ENCODE results near the gene GRM4. TPM values are rescaled to one million over a fixed set of nuclear protein-coding genes. Genes with fewer than 3 reads are reported as not detected.
A peak's percentile ranks its signal among the peaks of the same experiment; 100 is the strongest.
"Not testable (repeated sequence)": the region's sequence is repeated elsewhere in the genome, so short reads cannot be mapped to it uniquely, and the experiment has no call there.

The GRM4 gene
- total RNA-seq, 8 experiments from 2014 or later: 0.56 to 4.3 (median 1.0) TPM

DNA sequence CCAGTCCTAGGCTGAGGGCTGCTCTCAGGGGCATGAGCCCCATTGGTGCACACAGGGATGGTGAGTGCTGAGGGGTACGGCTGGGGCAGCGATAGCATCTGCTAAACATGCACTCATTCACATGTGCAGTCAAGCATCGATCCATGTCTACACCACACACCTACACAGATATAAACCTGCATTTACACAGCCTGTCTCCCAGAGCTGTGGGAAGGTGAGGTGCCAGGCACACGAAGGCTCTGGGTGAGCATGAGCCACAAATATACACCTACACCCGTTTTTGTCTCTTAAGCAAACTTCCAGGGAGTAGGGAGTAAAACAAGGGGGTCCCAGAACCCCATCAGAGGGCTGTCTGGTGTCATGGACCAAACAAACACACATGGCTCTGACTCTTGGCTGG, 99.3 kb downstream of the GRM4 start:
- no peak overlapping the region for H3K4me3 ChIP-seq
- ATAC-seq (replicated peaks in 6 of 8): no peak
- in situ Hi-C loops (cut with MboI; ENCODE audit: low pct_unique_long_range_greater_than_20kb in 2 of 9, low sequenced_read_pairs in 9 of 9, unreplicated experiment in 9 of 9): no loop called here
- WGBS, 10 experiments: 60 to 100% methylated on average over 1 of the region's 5 CpGs; no CpG with 5 or more reads in 8 of the 10 experiments
- no peak overlapping the region for H3K27ac ChIP-seq
- peaks cover 31 to 42% of the 10 kb centered on the region in 2 donors for H3K4me1 ChIP-seq (replicated peaks in 1 of 2)

- H3K4me1 ChIP-seq (replicated peaks in 1 of 2): peaks cover 31 to 42% of the 10 kb centered on the region in 2 donors
- H3K27ac ChIP-seq: no peak overlapping the region
- 0 to 48% (median 0%) methylated on average over 1 to 6 of the region's 8 CpGs; no CpG with 5 or more reads in 6 of the 10 experiments for WGBS, 10 experiments
- in situ Hi-C loops (cut with MboI; ENCODE audit: low pct_unique_long_range_greater_than_20kb in 2 of 9, low sequenced_read_pairs in 9 of 9, unreplicated experiment in 9 of 9): no loop called here
- peak in 5 of 8 experiments; percentile 16 to 65 (median 22) for ATAC-seq (replicated peaks in 6 of 8)
- no peak overlapping the region for H3K4me3 ChIP-seq
Observed at GRCh38 chr6:34045771-34046170, 100.1 kb downstream of the GRM4 start.

GRCh38 chr6:34044945-34045595, 100.8 kb downstream of the GRM4 start:
- peaks cover 31 to 44% of the 10 kb centered on the region in 2 donors for H3K4me1 ChIP-seq (replicated peaks in 1 of 2)
- ATAC-seq (replicated peaks in 6 of 8): no peak
- in situ Hi-C loops (cut with MboI; ENCODE audit: low pct_unique_long_range_greater_than_20kb in 2 of 9, low sequenced_read_pairs in 9 of 9, unreplicated experiment in 9 of 9): no loop called here
- no peak overlapping the region for H3K4me3 ChIP-seq
- 0 to 93% (median 80%) methylated on average over 1 to 3 of the region's 13 CpGs; no CpG with 5 or more reads in 4 of the 10 experiments for WGBS, 10 experiments
- no peak overlapping the region for H3K27ac ChIP-seq

DNA sequence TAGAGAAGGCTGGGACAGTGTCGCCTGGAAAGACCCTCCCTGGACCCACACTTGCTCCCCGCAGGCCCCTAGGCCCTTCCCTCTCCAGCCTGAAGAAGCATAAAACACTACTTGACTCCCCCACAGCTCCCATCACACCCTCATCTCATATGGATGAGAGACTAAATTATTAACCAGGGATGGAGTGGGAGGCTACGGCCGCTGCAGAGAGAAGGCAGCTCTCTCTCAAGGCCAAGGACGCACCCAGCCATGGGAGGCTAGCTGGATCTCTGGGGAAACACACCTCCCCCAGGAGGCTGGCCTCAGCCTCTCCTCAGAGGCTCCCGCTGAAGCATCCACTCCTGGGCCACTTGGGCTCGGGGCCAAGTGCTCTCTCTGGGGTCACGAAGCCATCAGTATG, 102.5 kb downstream of the GRM4 start:
- Histone ChIP-seq H3K4me1 (replicated peaks in 1 of 2) (peaks cover 31 to 38% of the 10 kb centered on the region in 2 donors), H3K27ac (no peak overlapping the region), H3K4me3 (no peak overlapping the region)
- in situ Hi-C loops (cut with MboI; ENCODE audit: low pct_unique_long_range_greater_than_20kb in 2 of 9, low sequenced_read_pairs in 9 of 9, unreplicated experiment in 9 of 9): no loop called here
- 67 to 100% (median 86%) methylated on average over 1 to 4 of the region's 8 CpGs; no CpG with 5 or more reads in 6 of the 10 experiments for WGBS, 10 experiments
- ATAC-seq (replicated peaks in 6 of 8): no peak

DNA sequence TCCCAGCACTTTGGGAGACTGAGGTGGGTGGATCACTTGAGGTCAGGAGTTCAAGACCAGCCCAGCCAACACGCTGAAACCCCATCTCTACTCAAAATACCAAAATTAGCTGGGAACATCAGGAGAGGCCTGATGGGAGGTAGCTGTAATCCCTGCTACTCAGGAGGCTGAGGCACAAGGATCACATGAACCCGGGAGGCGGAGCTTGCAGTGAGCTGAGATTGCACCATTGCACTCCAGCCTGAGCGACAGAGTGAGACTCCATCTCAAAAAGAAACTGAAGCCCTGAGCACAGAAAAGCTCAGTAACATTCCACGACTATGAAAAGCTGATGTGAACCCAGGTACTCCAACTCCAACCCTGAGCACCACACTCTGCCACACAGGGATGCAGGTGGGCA, 103.9 kb downstream of the GRM4 start:
- in situ Hi-C loops (cut with MboI; ENCODE audit: low pct_unique_long_range_greater_than_20kb in 2 of 9, low sequenced_read_pairs in 9 of 9, unreplicated experiment in 9 of 9): not testable (repeated sequence)

DNA sequence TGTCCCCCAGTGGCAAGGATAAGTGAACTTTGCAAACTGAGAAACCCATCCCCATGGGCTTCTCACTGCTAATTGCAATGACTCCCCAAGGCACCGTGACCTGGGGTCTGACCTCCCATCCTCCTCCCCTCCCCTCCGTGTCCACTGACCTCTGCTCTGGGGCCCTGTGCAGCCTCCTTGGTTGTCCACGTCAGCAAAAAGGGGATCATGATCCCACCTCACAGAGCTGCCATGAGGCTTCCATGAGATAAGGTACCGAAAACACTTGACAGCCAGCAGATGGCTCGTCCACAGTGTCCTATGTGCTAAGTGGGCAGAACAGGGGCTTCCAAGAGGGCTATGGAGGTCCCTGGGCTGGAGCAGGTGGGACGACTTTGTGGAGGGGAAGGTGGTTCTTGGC, 104.5 kb downstream of the GRM4 start:
- no peak overlapping the region for H3K27ac ChIP-seq
- no peak for ATAC-seq (replicated peaks in 6 of 8)
- in situ Hi-C loops (cut with MboI; ENCODE audit: low pct_unique_long_range_greater_than_20kb in 2 of 9, low sequenced_read_pairs in 9 of 9, unreplicated experiment in 9 of 9): no loop called here
- 0 to 100% (median 80%) methylated on average over 1 to 4 of the region's 6 CpGs; no CpG with 5 or more reads in 3 of the 10 experiments for WGBS, 10 experiments
- H3K4me3 ChIP-seq: no peak overlapping the region
- H3K4me1 ChIP-seq (replicated peaks in 1 of 2): peaks cover 30 to 38% of the 10 kb centered on the region in 2 donors

More for the DNA sequence above, 103.9 kb downstream of the GRM4 start:
- not testable (repeated sequence) for H3K27ac ChIP-seq; ATAC-seq (replicated peaks in 6 of 8); H3K4me3 ChIP-seq
- peaks cover 31 to 38% of the 10 kb centered on the region in 2 donors for H3K4me1 ChIP-seq (replicated peaks in 1 of 2)
- 44 to 90% (median 78%) methylated on average over 1 to 4 of the region's 5 CpGs; no CpG with 5 or more reads in 4 of the 10 experiments for WGBS, 10 experiments

DNA sequence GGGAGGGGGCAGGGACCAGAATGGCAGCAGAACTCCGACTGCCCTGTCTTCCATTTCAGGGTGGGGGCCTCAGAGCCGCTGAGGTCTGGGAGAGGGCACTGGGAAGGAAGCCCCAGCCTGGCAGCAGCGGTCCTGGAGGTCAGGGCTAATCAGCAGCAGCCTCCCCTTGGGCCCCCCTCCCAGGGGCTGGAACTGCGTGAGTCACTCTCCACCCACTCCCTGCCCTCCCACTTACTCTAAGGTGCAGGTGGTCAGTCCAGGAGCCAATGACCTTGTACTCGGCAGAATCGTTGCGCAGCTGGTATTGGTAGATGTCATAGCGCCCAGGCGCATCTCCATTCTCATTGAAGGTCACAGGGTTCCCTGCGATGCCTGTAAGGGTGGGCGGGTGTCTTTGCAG, 105.9 kb downstream of the GRM4 start:
- in situ Hi-C loops (cut with MboI; ENCODE audit: low pct_unique_long_range_greater_than_20kb in 2 of 9, low sequenced_read_pairs in 9 of 9, unreplicated experiment in 9 of 9): no loop called here
- ATAC-seq (replicated peaks in 6 of 8): peak in 5 of 8 experiments; percentile 72 to 79 (median 75)
- Histone ChIP-seq H3K27ac (no peak overlapping the region), H3K4me1 (replicated peaks in 1 of 2) (peaks cover 17 to 25% of the 10 kb centered on the region in 2 donors), H3K4me3 (no peak overlapping the region)
- 100% methylated on average over 1 of the region's 11 CpGs; no CpG with 5 or more reads in 9 of the 10 experiments for WGBS, 10 experiments

GRCh38 chr6:34037151-34037550, 108.7 kb downstream of the GRM4 start:
- in situ Hi-C loops (cut with MboI; ENCODE audit: low pct_unique_long_range_greater_than_20kb in 2 of 9, low sequenced_read_pairs in 9 of 9, unreplicated experiment in 9 of 9): no loop called here
- H3K4me3 ChIP-seq: no peak overlapping the region
- WGBS, 10 experiments: 0 to 60% (median 51%) methylated on average over 1 to 3 of the region's 3 CpGs; no CpG with 5 or more reads in 5 of the 10 experiments
- no peak overlapping the region for H3K27ac ChIP-seq
- no peak for ATAC-seq (replicated peaks in 6 of 8)
- peaks cover 5 to 20% of the 10 kb centered on the region in 2 donors for H3K4me1 ChIP-seq (replicated peaks in 1 of 2)

GRCh38 chr6:34036357-34037069, 109.4 kb downstream of the GRM4 start:
- no peak overlapping the region for H3K27ac ChIP-seq

DNA sequence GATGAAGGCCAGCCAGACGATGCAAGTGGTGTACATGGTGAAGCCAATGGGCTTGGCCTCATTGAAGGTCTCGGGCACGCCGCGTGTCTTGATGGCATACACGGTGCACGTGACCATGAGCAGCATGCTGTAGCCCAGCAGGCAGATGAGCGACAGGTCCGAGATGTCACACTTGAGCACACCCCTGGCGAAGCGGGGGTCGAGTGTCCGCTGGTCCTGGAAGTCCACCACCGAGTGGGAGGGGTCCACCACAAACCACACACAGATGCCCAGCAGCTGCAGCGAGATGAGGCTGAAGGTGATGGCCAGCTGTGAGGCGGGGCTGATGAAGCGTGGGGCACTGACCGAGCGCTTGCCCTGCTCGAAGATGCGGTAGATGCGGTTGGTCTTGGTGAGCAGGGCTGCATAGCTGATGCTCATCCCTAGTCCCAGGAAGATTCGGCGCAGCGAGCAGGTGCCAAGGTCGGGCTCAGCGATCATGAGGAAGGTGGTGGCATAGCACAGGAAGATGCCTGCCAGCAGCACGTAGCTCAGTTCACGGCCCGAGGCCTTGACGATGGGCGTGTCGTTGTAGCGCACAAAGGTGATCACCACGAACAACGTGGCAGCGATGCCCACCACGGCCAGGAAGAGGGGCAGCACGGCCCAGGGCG, 110.1 kb downstream of the GRM4 start:
- ATAC-seq (replicated peaks in 6 of 8): no peak
- Histone ChIP-seq H3K4me1 (replicated peaks in 1 of 2) (peaks cover 13 to 26% of the 10 kb centered on the region in 2 donors), H3K27ac (no peak overlapping the region), H3K4me3 (no peak overlapping the region)
- in situ Hi-C loops (cut with MboI; ENCODE audit: low pct_unique_long_range_greater_than_20kb in 2 of 9, low sequenced_read_pairs in 9 of 9, unreplicated experiment in 9 of 9): no loop called here
- WGBS, 10 experiments: 79 to 100% (median 93%) methylated on average over 1 to 28 of the region's 40 CpGs; no CpG with 5 or more reads in 3 of the 10 experiments

More at GRCh38 chr6:34036357-34037069, 109.4 kb downstream of the GRM4 start:
- 28 to 100% (median 90%) methylated on average over 1 to 12 of the region's 20 CpGs; no CpG with 5 or more reads in 2 of the 10 experiments for whole genome bisulfite sequencing, 10 experiments
- Histone ChIP-seq H3K4me3 (no peak overlapping the region), H3K4me1 (replicated peaks in 1 of 2) (peaks cover 10 to 20% of the 10 kb centered on the region in 2 donors)
- in situ Hi-C loops (cut with MboI; ENCODE audit: low pct_unique_long_range_greater_than_20kb in 2 of 9, low sequenced_read_pairs in 9 of 9, unreplicated experiment in 9 of 9): no loop called here
- ATAC-seq (replicated peaks in 6 of 8): no peak

DNA sequence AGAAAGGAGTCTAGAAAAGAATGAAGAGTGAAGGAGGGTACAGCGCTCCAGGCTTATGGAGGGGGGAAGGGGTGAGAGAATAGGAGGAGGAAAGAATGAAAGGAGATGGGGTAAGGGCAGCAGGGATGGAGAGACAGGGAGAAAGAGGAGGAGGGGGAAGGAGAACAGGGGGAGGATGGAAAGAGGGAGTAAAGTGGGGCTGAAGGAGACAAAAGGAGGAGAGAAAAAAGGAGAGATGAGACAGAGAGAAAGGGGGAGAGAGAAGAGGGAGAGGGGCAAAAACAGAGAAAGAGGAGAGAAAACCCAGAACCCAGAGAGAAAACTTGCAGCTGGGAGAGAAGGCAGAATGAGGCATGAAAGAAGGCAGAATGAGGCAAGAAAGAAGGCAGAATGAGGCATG, 110.7 kb downstream of the GRM4 start:
- in situ Hi-C loops (cut with MboI; ENCODE audit: low pct_unique_long_range_greater_than_20kb in 2 of 9, low sequenced_read_pairs in 9 of 9, unreplicated experiment in 9 of 9): no loop called here
- Histone ChIP-seq H3K4me1 (replicated peaks in 1 of 2) (peaks cover 13 to 25% of the 10 kb centered on the region in 2 donors), H3K27ac (no peak overlapping the region), H3K4me3 (no peak overlapping the region)
- WGBS, 10 experiments: 71 to 80% methylated on average over 1 of the region's 1 CpG; no CpG with 5 or more reads in 8 of the 10 experiments
- ATAC-seq (replicated peaks in 6 of 8): no peak

DNA sequence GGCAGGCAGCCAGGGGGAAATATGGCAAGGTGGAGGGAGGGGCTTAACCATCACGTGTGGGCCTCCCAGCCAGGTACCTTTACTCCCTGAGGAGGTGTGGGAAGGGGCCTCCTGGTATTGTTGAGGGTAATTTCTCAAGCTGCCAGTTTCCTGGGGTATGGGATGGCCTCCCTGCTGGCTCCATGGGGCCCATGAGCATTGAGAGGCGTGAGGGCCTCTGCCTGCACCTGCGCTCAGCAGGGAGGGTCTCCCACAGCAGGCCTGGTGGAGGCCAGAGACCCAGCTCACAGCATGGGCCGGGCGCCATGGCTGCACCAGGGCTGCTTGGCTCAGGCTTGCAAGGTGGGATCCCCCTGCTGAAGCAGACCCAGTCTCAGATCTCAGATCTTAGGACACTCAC, 113.0 kb downstream of the GRM4 start:
- no peak overlapping the region for H3K4me3 ChIP-seq
- no peak for ATAC-seq (replicated peaks in 6 of 8)
- in situ Hi-C loops (cut with MboI; ENCODE audit: low pct_unique_long_range_greater_than_20kb in 2 of 9, low sequenced_read_pairs in 9 of 9, unreplicated experiment in 9 of 9): no loop called here
- H3K4me1 ChIP-seq (replicated peaks in 1 of 2): peaks cover 15 to 28% of the 10 kb centered on the region in 2 donors
- no peak overlapping the region for H3K27ac ChIP-seq
- WGBS, 10 experiments: 83 to 100% (median 83%) methylated on average over 1 to 5 of the region's 5 CpGs; no CpG with 5 or more reads in 7 of the 10 experiments
